Erythroblast (primary cell): ENCODE data around the gene PARK7.

Source experiments
- GATA1 ChIP-seq: IDR thresholded peaks from 2 replicates; pipeline ENCODE4 v1.6.1; 2011; ENCODE audit warnings: low read depth, mild to moderate bottlenecking, control low read depth, low read length, moderate library complexity
- POLR2A ChIP-seq: IDR thresholded peaks from 2 replicates; pipeline ENCODE4 v1.6.1; 2011; ENCODE audit warnings: mild to moderate bottlenecking, low read length

- no peak for TF ChIP-seq POLR2A
- no peak for TF ChIP-seq GATA1
Observed at GRCh38 chr1:7970246-7970645, 8.7 kb downstream of the PARK7 start.
